NCI-H345 treated with DMSO at 0.1 percent for 48 hours (cell line): ENCODE results near the gene TRIP10.
A peak's percentile ranks its signal among the peaks of the same experiment; 100 is the strongest.
"Not testable (repeated sequence)": the region's sequence is repeated elsewhere in the genome, so short reads cannot be mapped to it uniquely, and the experiment has no call there.

ENCODE experiments used
- DNase-seq: peaks from one replicate; lab custom pipeline; 2025; ENCODE audit not compliant: unreplicated experiment; lab: John Stamatoyannopoulos, UW

The TRIP10 gene

GRCh38 chr19:6767081-6767356 is 27.5 kb downstream of the TRIP10 start:
- DNase-seq: no peak

GRCh38 chr19:6767357-6768235 is 28.1 kb downstream of the TRIP10 start, which contains the start of gene SH2D3A:
Gene SH2D3A, minus strand, starts transcription at chr19:6767435. Its CDS starts 3,687 bp downstream, at chr19:6763748.
- peak; percentile 66 for DNase-seq

- no peak for DNase-seq
Measured at GRCh38 chr19:6768236-6768785, 28.8 kb downstream of the TRIP10 start.

GRCh38 chr19:6769006-6769619 is 29.6 kb downstream of the TRIP10 start:
- no peak for DNase-seq

DNA sequence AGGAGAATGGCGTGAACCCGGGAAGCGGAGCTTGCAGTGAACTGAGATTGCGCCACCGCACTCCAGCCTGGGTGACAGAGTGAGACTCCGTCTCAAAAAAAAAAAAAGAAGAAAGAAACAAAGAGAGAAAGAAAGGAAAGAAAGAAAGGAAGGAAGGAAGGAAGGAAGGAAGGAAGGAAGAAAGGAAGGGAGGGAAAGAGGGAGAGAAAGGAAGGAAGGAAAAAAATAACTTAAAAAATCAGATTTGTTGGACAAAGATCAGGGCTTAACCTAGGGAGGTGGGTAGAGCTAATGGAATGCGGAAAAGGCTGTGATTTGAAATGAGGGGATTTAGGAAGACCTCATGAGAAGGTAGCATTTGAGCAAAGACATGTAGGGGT is 32.2 kb downstream of the TRIP10 start:
- not testable (repeated sequence) for DNase-seq

- DNase-seq: no peak
Measured at GRCh38 chr19:6772028-6772865, 32.8 kb downstream of the TRIP10 start, which contains the start of gene VAV1. Gene VAV1, plus strand, starts transcription at chr19:6772708. Its CDS starts 100 bp downstream, at chr19:6772808.

- DNase-seq: no peak
Measured at GRCh38 chr19:6772866-6773322, 33.4 kb downstream of the TRIP10 start.

GRCh38 chr19:6773323-6773931 is 33.9 kb downstream of the TRIP10 start:
- no peak for DNase-seq

- no peak for DNase-seq
Measured at GRCh38 chr19:6774821-6775707, 35.6 kb downstream of the TRIP10 start.

DNA sequence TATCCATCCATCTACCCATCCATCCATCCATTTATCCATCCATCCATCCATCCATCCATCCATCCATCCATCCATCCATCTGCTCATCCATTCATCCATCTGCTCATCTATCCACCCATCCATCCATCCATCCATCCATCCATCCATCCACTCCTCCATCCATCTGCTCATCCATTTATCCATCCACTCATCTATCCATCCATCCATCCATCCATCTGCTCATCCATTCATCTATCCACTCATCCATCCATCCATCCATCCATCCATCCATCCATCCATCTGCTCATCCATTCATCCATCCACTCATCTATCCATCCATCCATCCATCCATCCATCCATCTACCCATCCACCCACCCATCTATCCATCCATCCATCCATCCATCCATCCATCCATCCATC is 36.6 kb downstream of the TRIP10 start:
- not testable (repeated sequence) for DNase-seq

GRCh38 chr19:6776999-6777398 is 37.5 kb downstream of the TRIP10 start:
- no peak for DNase-seq

- DNase-seq: no peak
Measured at GRCh38 chr19:6777434-6777833, 38.0 kb downstream of the TRIP10 start.

- no peak for DNase-seq
Measured at GRCh38 chr19:6778386-6778785, 38.9 kb downstream of the TRIP10 start.

GRCh38 chr19:6779206-6779605 is 39.7 kb downstream of the TRIP10 start:
- DNase-seq: no peak

GRCh38 chr19:6787393-6787792 is 47.9 kb downstream of the TRIP10 start:
- DNase-seq: no peak

- DNase-seq: no peak
Measured at GRCh38 chr19:6788896-6789295, 49.4 kb downstream of the TRIP10 start.

DNA sequence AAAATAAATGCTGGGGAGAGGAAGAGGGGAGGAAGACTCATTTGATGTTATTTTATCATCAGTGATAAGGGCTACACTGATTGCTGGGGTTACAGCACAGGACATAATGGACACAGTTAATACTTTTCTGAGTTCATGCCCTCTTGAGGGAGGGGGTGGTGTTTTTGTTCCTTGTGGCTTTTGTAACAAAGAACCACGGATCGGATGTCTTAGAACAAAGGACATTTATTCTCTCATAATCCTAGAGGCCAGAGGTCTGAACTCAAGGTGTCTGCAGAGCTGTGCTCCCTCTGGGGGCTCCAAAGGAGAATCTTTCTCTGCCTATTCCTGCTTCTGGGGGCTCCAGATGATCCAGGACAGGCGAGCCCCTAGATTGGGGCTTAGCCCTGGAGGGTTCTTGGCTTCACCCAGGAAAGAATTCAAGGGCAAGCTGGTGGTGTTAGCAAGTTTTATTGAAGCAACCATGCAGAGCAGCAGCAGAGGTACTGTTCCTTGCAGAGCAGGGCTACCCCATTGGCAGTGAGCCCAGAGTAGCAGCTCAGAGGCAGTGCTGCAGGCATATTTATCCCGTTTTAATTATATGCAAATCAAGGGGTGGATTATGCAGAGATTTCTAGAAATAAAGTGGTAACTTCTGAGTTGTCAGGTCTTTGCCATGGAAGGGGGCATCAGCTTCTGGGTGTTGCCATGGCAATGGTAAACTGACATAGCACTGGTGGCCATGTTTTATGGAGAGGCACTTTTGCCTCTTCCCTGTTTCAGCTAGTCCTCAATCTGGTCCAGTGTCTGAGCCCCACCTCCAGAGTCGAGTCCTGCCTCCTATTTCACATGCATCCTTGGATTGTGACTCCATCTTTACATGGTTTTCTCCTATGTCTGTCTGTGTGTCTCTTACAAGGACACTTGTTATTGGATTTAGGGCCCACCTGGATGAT is 51.0 kb downstream of the TRIP10 start:
- DNase-seq: no peak

- no peak for DNase-seq
Measured at GRCh38 chr19:6791237-6791636, 51.8 kb downstream of the TRIP10 start.

GRCh38 chr19:6793411-6793810 is 53.9 kb downstream of the TRIP10 start:
- DNase-seq: no peak
